ENCODE measurements around the gene PBX1. TPM values are rescaled to one million over a fixed set of nuclear protein-coding genes. Genes with fewer than 3 reads are reported as not detected.
A peak's percentile ranks its signal among the peaks of the same experiment; 100 is the strongest.

The PBX1 gene
- total RNA-seq, 1 experiment from 2014 or later = 102 TPM

DNA sequence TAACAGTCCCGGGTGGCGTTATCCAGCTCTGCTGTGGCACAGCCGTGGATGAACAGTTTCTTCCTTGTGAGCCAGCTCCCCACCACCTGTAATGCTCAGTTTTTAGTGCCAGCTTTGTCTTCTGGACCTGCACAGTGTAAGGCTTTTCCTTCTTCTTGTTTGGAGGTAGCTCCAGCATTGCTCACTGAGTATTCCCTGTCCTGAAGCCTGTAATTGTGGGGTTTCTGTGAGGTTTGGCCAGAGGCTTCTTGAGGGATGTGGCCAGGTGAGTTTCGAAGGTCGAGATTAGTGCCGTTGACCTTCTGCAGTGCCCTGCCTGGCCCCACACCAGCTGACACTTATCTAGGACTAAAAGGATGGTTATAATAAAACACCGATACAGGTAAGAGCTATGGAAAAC, 75.0 kb downstream of the PBX1 start:
- ChIA-PET POLR2A (no interaction called here), CTCF (interaction anchor here (0.9 to 3.3 kb wide), 4 partner anchors 10 to 40 kb away, joined by 3 to 18 read pairs (median 9); no protein-coding TSS in a partner anchor)
- Mint-ChIP-seq H3K36me3 (peaks cover 7% of the 10 kb centered on the region; the same call in 1 of the 2 replicates), H3K27me3 (ENCODE audit: low read depth) (no peaks in the 10 kb centered on the region), H3K4me1 (peaks cover 79% of the 10 kb centered on the region), H3K27ac (peak overlapping the region; percentile 90), H3K9me3 (no peaks in the 10 kb centered on the region), H3K4me3 (no peak overlapping the region)
- TF ChIP-seq MYBL2 (CRISPR knock-in tag; IDR thresholded peaks at IDR 0.05) (no peak), TP53 (CRISPR knock-in tag; IDR thresholded peaks at IDR 0.05) (no peak), NR3C1 (CRISPR knock-in tag; conservative IDR thresholded peaks at IDR 0.05; ENCODE audit: low read depth) (no peak), SP1 (CRISPR knock-in tag; conservative IDR thresholded peaks at IDR 0.05) (no peak), JUN (CRISPR knock-in tag; IDR thresholded peaks at IDR 0.05) (no peak), TCF7 (CRISPR knock-in tag; IDR thresholded peaks at IDR 0.05; ENCODE audit: low read depth) (no peak), FOXK1 (CRISPR knock-in tag; IDR thresholded peaks at IDR 0.05) (no peak), CBFB (CRISPR knock-in tag; IDR thresholded peaks at IDR 0.05; ENCODE audit: low read depth) (no peak), SOX15 (CRISPR knock-in tag; IDR thresholded peaks at IDR 0.05) (no peak), ZNF671 (CRISPR knock-in tag; IDR thresholded peaks at IDR 0.05) (no peak), ZNF423 (CRISPR knock-in tag; IDR thresholded peaks at IDR 0.05) (no peak), NR1H2 (CRISPR knock-in tag; IDR thresholded peaks at IDR 0.05) (no peak), OVOL2 (CRISPR knock-in tag; IDR thresholded peaks at IDR 0.05; ENCODE audit: borderline replicate concordance) (no peak)
- TF ChIP-seq, protein P1, sequence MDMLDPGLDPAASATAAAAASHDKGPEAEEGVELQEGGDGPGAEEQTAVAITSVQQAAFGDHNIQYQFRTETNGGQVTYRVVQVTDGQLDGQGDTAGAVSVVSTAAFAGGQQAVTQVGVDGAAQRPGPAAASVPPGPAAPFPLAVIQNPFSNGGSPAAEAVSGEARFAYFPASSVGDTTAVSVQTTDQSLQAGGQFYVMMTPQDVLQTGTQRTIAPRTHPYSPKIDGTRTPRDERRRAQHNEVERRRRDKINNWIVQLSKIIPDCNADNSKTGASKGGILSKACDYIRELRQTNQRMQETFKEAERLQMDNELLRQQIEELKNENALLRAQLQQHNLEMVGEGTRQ (CRISPR knock-in tag; IDR thresholded peaks at IDR 0.05) = no peak
- TF ChIP-seq, protein P2, sequence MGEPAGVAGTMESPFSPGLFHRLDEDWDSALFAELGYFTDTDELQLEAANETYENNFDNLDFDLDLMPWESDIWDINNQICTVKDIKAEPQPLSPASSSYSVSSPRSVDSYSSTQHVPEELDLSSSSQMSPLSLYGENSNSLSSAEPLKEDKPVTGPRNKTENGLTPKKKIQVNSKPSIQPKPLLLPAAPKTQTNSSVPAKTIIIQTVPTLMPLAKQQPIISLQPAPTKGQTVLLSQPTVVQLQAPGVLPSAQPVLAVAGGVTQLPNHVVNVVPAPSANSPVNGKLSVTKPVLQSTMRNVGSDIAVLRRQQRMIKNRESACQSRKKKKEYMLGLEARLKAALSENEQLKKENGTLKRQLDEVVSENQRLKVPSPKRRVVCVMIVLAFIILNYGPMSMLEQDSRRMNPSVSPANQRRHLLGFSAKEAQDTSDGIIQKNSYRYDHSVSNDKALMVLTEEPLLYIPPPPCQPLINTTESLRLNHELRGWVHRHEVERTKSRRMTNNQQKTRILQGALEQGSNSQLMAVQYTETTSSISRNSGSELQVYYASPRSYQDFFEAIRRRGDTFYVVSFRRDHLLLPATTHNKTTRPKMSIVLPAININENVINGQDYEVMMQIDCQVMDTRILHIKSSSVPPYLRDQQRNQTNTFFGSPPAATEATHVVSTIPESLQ (CRISPR knock-in tag; IDR thresholded peaks at IDR 0.05) = no peak
- TF ChIP-seq, protein P3, sequence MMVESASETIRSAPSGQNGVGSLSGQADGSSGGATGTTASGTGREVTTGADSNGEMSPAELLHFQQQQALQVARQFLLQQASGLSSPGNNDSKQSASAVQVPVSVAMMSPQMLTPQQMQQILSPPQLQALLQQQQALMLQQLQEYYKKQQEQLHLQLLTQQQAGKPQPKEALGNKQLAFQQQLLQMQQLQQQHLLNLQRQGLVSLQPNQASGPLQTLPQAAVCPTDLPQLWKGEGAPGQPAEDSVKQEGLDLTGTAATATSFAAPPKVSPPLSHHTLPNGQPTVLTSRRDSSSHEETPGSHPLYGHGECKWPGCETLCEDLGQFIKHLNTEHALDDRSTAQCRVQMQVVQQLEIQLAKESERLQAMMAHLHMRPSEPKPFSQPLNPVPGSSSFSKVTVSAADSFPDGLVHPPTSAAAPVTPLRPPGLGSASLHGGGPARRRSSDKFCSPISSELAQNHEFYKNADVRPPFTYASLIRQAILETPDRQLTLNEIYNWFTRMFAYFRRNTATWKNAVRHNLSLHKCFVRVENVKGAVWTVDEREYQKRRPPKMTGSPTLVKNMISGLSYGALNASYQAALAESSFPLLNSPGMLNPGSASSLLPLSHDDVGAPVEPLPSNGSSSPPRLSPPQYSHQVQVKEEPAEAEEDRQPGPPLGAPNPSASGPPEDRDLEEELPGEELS (CRISPR knock-in tag; IDR thresholded peaks at IDR 0.05) = no peak
- TF ChIP-seq, protein P4, sequence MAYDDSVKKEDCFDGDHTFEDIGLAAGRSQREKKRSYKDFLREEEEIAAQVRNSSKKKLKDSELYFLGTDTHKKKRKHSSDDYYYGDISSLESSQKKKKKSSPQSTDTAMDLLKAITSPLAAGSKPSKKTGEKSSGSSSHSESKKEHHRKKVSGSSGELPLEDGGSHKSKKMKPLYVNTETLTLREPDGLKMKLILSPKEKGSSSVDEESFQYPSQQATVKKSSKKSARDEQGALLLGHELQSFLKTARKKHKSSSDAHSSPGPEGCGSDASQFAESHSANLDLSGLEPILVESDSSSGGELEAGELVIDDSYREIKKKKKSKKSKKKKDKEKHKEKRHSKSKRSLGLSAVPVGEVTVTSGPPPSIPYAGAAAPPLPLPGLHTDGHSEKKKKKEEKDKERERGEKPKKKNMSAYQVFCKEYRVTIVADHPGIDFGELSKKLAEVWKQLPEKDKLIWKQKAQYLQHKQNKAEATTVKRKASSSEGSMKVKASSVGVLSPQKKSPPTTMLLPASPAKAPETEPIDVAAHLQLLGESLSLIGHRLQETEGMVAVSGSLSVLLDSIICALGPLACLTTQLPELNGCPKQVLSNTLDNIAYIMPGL (CRISPR knock-in tag; IDR thresholded peaks at IDR 0.05) = no peak
- TF ChIP-seq, protein P5, sequence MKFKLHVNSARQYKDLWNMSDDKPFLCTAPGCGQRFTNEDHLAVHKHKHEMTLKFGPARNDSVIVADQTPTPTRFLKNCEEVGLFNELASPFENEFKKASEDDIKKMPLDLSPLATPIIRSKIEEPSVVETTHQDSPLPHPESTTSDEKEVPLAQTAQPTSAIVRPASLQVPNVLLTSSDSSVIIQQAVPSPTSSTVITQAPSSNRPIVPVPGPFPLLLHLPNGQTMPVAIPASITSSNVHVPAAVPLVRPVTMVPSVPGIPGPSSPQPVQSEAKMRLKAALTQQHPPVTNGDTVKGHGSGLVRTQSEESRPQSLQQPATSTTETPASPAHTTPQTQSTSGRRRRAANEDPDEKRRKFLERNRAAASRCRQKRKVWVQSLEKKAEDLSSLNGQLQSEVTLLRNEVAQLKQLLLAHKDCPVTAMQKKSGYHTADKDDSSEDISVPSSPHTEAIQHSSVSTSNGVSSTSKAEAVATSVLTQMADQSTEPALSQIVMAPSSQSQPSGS (CRISPR knock-in tag; IDR thresholded peaks at IDR 0.05; ENCODE audit: borderline replicate concordance, low read depth) = no peak
- TF ChIP-seq, protein P6, sequence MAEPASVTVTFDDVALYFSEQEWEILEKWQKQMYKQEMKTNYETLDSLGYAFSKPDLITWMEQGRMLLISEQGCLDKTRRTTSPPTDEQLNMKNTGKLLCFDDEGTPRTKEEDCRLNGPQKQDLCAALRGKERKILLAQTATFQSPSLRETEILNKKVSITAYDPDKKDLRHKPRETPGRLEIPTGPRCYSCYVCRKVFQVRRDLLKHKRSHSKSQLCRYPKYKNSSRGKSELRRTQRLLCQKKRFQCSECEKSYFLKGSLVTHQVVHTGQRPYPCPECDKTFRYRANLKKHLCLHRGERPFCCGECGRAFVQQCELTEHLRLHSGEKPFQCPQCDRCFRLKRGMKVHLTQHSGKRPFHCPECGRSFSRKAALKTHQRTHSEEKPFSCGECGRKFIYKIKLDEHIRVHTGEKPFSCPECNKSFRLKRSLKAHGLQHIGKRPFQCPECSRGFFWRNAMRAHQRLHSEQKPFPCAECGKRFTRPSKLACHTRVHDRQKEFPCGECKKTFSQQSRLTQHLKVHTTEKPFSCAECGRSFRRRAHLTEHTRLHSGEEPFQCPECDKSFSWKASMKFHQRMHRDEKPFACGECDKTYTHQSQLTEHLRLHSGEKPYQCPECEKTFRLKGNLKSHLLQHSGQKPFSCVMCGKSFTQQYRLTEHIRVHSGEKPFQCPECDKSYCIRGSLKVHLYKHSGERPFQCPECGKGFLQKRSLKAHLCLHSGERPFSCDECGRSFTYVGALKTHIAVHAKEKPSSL (CRISPR knock-in tag; conservative IDR thresholded peaks at IDR 0.05) = no peak
- DNase-seq (ENCODE audit: low spot score) = no peak
- no peak for ATAC-seq
